Kidney (tissue), 14 donors: ENCODE measurements around the gene WDR7. TPM values are rescaled to one million over a fixed set of nuclear protein-coding genes. Genes with fewer than 3 reads are reported as not detected.

ENCODE experiments used
- DNase-seq, 5 donors: peaks; one replicate each; pipeline ENCODE4 v3.0.0-alpha.2; 2013 to 2020
- FAIRE-seq: peaks from 2 replicates; lab custom pipeline; 2012; peaks lifted over from hg19 to GRCh38; lab: Jason Lieb, UNC
- H3K27ac ChIP-seq, 2 donors: one replicate each; pipeline ENCODE4 v1.7.0; 2013; ENCODE audit warnings: low read depth in 2 of 2, low read length in 2 of 2, inconsistent platforms in 1 of 2
- H3K27me3 ChIP-seq: one replicate; pipeline ENCODE4 v1.7.1; 2013; ENCODE audit warnings: low read length, inconsistent platforms; ENCODE audit not compliant: control insufficient read depth, insufficient read depth
- H3K36me3 ChIP-seq, 3 donors: one replicate each; pipeline versions ENCODE4 v1.7.0 to v1.7.1; 2013; ENCODE audit warnings: low read length in 3 of 3, control low read depth in 1 of 3, inconsistent platforms in 1 of 3; ENCODE audit not compliant: insufficient read depth in 3 of 3, control insufficient read depth in 2 of 3
- H3K4me1 ChIP-seq, 3 donors: one replicate each; pipeline versions ENCODE4 v1.7.0 to v1.7.1; 2013; ENCODE audit warnings: low read length in 3 of 3, inconsistent platforms in 1 of 3, low read depth in 1 of 3; ENCODE audit not compliant: control insufficient read depth in 2 of 3, insufficient read depth in 2 of 3
- H3K4me3 ChIP-seq, 3 donors: one replicate each; pipeline versions ENCODE4 v1.7.0 to v1.8.1; 2013; ENCODE audit warnings: low read length in 3 of 3, control low read depth in 1 of 3, inconsistent platforms in 1 of 3
- H3K9ac ChIP-seq, 3 donors: one replicate each; pipeline versions ENCODE4 v1.7.0 to v1.7.1; 2013; ENCODE audit warnings: low read length in 3 of 3, control low read depth in 1 of 3, inconsistent platforms in 1 of 3
- H3K9me3 ChIP-seq, 3 donors: one replicate each; pipeline versions ENCODE4 v1.7.0 to v1.7.1; 2013; ENCODE audit warnings: low read length in 3 of 3, control low read depth in 1 of 3, inconsistent platforms in 1 of 3; ENCODE audit not compliant: control insufficient read depth in 2 of 3, insufficient read depth in 1 of 3
- intact Hi-C: fragments of 100-400 bp; cut with DNase I; formaldehyde crosslinking; loops from one replicate; pipeline ENCODE4 v1.11.1; 2022
- polyA plus RNA-seq: library from polyadenylated mRNA; stranded (reverse); fragments of 350-450 nt; fragmentation: Illumina TruSeq; extraction: RNeasy Lipid Tissue Mini Kit (QIAGEN cat#74804); gene quantifications from one replicate; pipeline ENCODE4 v1.2.3, GENCODE V29; 2014; ENCODE audit warnings: low read depth, low replicate concordance; ENCODE audit not compliant: insufficient read depth
- total RNA-seq: library from RNA; stranded (reverse); fragmentation: NEBNext Ultra II Directional; extraction: Animal tissue kit (Norgen Biotek cat#: 25700); gene quantifications from one replicate; pipeline ENCODE4 v1.2.1, GENCODE V29; 2021
- TF ChIP-seq, protein P1 (sequence below): IDR thresholded peaks from 3 replicates; pipeline ENCODE4 v1.5.1; 2012; ENCODE audit warnings: mild to moderate bottlenecking, moderate library complexity, borderline replicate concordance; ENCODE audit not compliant: insufficient read depth; ENCODE audit errors: extremely low read depth
- donor health status: control.
- donor health status: control.
- donor health status: control.
- donor health status: control.
- donor health status: control.
- donor health status: DM: yes; HTN: yes; CAD: no.
- donor health status: Normal renal cell carcinoma (clear cell type).

Gene WDR7
- total and polyA plus RNA-seq, 2 donors from 2014 or later: 7.3 to 34.4 TPM

DNA sequence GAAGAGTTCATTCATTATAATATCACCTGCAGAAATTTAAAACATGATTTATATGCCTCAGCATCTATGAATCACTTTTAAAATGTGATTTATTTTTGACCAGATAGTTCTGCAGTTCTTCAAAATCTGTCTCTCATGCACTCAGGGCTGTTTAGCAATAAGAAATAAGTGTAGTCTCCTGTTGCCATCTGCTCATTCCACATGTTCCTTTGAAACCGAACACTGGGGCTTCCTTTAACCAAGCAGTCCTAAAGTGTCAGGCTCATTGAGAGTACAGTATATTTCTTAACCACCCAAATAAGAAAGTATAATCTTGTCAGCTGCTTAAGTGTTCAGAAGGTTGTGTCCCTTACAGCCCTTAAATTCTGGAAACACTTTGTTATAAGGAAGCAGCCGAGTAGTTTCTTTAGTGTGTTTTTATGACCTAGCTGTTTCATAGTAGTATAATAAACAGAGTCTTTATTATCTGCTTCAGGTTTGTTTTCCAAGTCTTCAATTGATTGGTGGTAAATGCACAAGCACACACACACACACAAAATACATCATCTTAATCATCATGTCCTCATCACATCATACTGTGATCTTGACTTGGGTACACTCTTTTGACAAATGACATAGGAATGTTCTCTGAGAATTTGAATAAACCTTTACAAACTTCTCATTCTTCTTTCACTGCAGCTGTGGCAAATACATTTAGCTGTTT is 10.4 kb downstream of the WDR7 start:
- no peak for FAIRE-seq
- no peak overlapping the region for H3K9ac ChIP-seq
- H3K4me3 ChIP-seq: no peak overlapping the region
- H3K27ac ChIP-seq: no peak overlapping the region
- intact Hi-C loops: no loop called here
- H3K4me1 ChIP-seq: peaks cover 0 to 2% (median 0%) of the 10 kb centered on the region in 3 donors
- DNase-seq: no peak
- H3K27me3 ChIP-seq: no peaks in the 10 kb centered on the region
- H3K36me3 ChIP-seq: no peaks in the 10 kb centered on the region
- TF ChIP-seq, protein P1, sequence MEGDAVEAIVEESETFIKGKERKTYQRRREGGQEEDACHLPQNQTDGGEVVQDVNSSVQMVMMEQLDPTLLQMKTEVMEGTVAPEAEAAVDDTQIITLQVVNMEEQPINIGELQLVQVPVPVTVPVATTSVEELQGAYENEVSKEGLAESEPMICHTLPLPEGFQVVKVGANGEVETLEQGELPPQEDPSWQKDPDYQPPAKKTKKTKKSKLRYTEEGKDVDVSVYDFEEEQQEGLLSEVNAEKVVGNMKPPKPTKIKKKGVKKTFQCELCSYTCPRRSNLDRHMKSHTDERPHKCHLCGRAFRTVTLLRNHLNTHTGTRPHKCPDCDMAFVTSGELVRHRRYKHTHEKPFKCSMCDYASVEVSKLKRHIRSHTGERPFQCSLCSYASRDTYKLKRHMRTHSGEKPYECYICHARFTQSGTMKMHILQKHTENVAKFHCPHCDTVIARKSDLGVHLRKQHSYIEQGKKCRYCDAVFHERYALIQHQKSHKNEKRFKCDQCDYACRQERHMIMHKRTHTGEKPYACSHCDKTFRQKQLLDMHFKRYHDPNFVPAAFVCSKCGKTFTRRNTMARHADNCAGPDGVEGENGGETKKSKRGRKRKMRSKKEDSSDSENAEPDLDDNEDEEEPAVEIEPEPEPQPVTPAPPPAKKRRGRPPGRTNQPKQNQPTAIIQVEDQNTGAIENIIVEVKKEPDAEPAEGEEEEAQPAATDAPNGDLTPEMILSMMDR: no peak
- no peaks in the 10 kb centered on the region for H3K9me3 ChIP-seq

DNA sequence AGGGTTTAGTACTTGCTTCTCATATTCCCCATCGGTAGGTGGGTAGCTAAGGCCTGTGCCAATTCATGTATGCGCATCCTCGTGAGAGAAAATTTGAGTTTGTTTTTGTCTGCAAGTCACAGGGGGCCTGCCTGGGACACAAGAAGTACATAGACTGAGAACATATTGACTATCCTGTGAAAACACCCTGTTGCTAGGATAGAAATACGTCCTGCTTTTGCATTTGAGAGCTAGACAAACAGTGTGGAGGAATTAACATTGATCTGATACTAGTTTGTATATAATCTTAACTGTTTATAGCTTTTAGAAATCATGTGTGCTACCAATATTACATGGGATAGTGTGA is 10.9 kb downstream of the WDR7 start:
- H3K36me3 ChIP-seq: no peaks in the 10 kb centered on the region
- H3K4me1 ChIP-seq: peaks cover 0 to 2% (median 0%) of the 10 kb centered on the region in 3 donors
- H3K27me3 ChIP-seq: no peaks in the 10 kb centered on the region
- H3K27ac ChIP-seq: no peak overlapping the region
- H3K4me3 ChIP-seq: no peak overlapping the region
- intact Hi-C loops: no loop called here
- no peak overlapping the region for H3K9ac ChIP-seq
- no peaks in the 10 kb centered on the region for H3K9me3 ChIP-seq
- FAIRE-seq (no peak), DNase-seq (no peak)
- TF ChIP-seq, protein P1: no peak

DNA sequence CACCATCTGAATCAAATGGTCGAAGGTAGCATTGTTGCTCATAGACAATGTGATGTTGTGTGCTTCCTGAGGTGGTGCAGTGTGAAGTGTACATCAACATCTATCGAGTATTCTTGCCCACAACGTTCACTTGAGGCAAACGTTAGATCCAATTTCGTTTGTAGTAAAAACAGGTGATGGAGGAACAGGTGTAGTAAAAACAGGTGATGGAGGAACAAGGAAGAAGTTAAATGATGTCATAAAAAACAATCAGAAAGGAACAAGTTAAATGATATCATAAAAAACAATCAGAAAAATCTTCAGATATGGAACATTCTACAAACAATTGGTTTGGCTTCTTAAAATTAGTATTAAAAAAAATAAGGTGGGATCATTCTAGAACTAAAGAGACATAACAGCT is 11.3 kb downstream of the WDR7 start:
- Histone ChIP-seq H3K36me3 (no peaks in the 10 kb centered on the region), H3K27me3 (no peaks in the 10 kb centered on the region), H3K9ac (no peak overlapping the region)

More for the DNA sequence above, 11.3 kb downstream of the WDR7 start:
- no peak for FAIRE-seq
- Histone ChIP-seq H3K27ac (no peak overlapping the region), H3K4me3 (no peak overlapping the region), H3K9me3 (no peaks in the 10 kb centered on the region), H3K4me1 (peaks cover 0 to 2% (median 0%) of the 10 kb centered on the region in 3 donors)
- no peak for DNase-seq
- TF ChIP-seq, protein P1: no peak
- intact Hi-C loops: no loop called here
